T-helper 9 cell (primary cell): Measurements from ENCODE around the gene ZC3H7B.

Experiments used
- DNase-seq: peaks from one replicate; pipeline ENCODE4 v3.0.0-alpha.2; 2020

ZC3H7B gene

DNA sequence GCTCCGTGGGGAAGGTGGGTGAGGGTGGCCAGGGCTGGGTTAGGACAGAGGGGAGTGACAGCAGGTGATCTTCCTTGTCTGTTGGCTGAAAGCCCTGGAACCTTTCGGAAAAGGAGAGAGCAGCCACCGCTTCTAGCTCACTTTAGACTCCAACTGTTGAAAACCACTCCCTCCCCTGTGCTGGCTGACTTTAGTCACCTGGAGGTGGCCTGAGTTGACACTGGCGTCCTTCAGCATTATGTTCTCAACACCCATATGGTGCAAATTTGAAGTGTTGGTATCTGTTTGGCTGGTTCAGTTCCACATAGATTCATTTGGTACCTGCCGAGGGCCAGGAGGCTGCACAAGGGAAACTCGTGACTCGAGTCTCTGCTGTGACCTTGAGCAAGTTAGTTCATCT, 28.8 kb downstream of the ZC3H7B start:
- DNase-seq: no peak

DNA sequence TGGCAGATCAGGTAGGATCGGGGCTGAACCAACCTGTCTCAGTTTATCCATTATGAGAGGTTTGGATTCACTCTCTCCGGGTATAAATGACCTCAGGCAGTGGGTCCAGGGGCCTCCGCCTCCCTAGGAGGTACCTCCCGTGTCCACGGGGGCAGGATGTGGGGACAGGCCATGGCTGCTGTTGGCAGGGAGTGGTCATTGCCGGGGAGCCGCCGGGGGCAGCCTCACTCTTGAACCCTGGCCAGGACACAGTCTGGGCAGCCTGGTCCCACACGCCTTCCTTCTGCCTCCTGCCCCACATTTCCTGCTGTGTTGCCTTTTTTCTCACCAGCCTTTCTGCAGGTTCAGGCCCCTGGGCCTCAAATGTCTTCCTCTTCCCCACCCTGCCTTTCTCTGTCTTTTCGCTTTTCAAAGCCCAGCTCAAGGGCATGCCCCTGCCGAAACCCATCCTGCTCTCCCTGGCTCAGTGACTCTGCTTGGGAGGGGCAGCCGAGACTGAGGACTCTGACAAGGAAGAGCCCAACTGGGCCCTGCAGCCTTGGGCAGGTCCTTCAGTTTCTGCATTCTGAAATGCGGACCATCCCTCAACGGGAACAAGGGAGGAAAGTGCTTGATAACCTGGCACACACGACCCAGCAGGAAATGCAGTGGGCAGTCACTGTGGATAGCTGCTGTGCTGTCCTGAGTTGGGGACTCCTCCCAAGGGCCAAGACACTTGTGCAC, 31.1 kb downstream of the ZC3H7B start:
- no peak for DNase-seq

DNA sequence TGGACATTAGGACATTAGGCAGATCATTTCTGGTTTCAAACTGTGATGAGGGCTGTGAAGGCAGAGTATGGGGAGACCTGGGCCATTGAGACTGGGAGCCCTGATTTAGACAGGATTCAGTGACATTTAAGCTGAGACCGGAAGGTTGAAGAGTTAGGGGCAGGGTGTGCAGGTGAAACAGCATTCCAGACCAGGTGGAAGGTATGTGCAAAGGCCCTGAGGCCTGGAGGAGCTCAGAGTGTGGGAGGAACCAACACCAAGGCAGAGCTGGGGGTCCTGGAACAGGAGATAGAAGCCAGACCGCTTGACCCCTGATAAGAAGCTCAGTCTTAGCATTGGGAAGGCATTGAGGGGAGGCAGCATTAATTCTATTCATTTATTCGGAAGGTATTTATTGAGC, 32.5 kb downstream of the ZC3H7B start:
- DNase-seq: no peak

DNA sequence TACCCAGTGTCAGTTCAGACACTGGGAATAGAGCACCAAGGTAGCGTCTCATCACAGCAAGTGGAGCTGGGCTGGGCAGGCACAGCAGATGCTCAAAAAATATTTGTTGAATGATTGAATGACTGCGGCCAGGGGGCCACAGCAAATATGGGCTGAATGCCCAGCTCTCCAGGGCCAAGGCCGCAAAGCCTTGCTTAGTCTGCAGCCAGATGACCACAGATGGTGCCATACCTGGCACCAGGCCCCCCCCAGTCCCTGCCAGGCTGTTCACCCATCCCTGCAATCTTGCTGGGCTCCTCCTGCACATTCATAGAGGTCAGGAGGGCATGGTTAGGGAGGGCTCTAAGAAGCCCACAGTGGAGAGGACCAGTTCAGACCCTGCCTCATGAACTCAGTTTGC, 32.9 kb downstream of the ZC3H7B start:
- DNase-seq: no peak

DNA sequence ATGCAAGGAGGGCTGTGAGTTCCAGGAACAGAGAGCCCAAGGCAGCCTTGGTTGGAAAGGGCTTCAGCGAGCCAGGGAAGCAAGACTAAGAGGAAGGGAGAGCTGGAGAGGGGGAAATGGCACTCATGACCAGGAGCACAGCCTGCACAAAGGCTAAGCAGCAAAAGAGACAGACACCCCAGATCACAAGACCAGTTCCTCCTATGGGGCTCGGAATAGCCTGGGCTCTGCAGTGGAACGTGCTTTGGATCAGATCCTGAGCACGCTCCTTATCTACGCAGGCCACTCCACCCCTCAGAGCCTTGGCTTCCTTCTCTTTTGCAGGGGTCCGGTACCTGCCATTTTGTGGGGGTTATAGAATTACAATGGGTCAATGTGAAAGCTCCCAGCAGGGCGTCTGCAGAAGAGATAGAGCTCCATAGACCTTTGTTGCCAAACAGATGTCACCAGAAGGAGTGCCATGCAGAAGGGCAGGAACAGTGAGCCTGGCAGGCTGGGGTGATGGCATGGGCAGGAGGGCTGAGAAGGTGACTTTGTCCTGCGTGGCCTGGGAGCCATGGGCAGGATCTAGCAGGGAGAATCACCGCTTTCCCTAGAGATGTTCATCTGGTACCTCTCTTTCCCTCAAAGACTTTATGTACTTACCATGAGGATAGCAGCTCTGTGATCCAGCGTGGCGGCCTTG, 33.8 kb downstream of the ZC3H7B start:
- no peak for DNase-seq

DNA sequence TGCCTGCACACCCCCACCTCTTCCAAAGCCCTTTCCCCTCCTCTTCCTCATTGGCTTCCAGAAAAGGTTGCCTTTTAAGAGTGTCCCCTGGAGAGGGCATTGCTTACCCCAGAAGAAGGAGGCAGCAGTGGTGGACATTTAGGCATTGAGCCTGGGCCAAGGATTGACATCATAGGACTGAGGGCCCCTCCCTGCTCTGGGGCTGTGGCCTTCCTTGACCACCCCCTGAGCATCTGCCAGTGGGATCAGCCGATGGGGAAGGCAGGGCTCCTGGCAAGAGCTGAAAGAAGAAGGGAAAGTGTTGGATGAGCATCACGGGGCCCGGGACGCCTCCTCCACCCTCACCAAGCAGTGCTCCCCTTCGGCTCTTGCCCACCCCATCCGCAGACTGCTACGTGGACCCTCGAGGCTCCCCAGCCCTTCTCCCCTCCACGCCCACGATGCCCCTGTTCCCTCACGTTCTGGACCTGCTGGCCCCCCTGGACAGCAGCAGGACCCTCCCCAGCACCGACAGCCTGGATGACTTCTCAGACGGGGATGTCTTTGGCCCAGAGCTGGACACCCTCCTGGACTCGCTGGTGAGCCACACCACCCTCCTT, 37.4 kb downstream of the ZC3H7B start:
- no peak for DNase-seq

DNA sequence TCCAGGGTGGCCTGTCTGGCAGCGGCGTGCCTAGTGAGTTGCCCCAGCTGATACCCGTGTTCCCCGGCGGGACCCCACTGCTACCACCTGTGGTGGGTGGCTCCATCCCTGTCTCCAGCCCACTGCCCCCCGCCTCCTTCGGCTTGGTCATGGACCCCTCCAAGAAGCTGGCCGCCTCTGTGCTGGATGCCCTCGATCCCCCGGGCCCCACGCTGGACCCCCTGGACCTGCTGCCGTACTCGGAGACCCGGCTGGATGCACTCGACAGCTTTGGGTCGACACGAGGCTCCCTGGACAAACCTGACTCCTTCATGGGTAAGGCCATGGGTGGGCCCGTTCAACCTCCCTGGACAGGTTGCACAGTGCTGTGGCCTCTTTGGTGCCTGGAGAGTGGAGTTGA, 38.5 kb downstream of the ZC3H7B start:
- DNase-seq: no peak

DNA sequence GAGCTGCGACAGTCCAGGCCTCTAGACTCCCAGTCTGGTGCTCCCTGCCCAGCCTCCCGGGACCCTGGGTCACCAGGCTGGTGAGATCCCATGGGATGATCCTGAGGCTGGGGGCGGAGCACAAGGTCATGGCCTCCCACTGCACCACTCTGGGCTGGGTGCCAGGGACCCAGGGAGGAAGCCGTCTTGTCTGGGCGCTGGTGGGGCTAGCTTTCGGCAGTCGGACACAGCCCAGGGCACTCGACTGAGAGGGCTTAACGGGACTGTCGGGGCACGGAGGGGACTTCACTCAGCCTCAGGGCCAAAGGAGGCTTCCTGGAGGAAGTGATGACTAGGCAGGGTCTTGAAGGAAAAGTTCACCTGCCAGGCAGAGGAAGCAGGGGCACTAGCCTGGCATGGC, 39.0 kb downstream of the ZC3H7B start:
- DNase-seq: no peak

DNA sequence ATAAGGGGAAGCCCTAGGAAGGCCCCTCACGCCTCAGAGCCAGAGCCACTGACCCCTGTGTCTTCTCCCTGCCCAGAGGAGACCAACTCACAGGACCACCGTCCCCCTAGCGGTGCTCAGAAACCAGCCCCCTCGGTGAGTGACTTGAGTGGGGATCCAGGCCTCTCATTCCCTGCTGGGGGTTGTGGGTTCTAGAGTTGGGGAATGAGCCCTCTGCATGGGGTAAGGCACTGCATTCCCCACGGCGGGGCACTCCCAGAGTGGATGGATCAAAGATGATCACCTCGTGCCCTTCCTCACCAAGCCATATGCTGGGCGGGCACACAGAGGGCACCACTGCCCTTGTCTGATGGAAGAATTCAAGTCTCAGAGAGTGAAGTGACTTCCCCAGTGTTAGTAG, 39.7 kb downstream of the ZC3H7B start:
- no peak for DNase-seq

DNA sequence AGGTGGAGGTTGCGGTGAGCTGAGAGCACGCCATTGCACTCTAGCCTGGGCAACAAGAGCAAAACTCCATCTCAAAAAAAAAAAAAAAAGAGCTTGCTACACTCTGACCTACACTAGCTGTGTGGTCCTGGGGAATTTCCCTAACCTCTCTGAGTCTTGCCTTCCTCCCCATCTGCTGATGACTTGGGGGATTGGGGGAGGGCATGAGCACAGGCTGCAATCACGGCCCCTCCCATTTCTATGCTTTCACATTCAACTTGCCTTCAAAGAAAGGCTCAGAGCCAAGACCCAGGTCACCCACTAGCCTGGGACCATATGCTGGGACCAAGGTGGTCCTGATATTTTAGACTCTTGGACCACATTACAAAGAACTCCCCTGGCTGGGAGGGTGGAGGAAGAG, 40.7 kb downstream of the ZC3H7B start:
- no peak for DNase-seq

DNA sequence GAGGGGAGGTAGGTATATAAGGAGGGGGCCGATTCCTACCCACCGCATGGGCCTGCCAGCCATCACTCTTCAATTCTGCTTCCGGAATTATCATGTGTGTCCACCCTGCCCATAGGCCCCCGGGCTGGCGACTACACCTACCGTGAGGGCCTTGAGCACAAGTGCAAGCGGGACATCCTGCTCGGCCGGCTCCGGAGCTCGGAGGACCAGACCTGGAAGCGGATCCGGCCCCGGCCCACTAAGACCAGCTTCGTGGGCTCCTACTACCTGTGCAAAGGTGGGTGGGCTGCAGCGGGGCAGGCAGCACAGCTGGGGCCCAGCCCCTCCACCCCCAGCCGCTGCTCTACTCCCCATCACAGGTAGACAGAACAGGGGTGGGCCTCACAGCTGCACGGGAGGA, 42.0 kb downstream of the ZC3H7B start:
- no peak for DNase-seq

DNA sequence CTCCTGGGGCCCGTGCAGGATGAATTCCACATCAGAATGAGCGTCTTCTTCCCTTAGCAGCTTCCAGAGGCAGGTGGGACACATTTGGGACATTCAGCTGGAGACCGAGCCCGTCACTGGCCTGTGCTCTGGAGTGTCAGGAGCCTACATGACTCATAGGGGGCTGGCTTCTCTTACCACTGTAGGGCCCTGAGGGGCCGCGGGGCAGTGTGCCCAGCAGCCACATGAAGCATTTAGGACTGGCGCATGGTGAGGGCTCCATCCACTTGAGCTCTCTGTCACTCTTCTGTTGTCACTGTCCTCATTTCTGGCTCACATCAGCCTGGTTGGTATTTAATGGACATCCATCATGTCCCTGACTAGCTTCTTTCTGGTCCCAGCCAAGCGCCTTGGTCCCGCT, 42.4 kb downstream of the ZC3H7B start:
- no peak for DNase-seq

DNA sequence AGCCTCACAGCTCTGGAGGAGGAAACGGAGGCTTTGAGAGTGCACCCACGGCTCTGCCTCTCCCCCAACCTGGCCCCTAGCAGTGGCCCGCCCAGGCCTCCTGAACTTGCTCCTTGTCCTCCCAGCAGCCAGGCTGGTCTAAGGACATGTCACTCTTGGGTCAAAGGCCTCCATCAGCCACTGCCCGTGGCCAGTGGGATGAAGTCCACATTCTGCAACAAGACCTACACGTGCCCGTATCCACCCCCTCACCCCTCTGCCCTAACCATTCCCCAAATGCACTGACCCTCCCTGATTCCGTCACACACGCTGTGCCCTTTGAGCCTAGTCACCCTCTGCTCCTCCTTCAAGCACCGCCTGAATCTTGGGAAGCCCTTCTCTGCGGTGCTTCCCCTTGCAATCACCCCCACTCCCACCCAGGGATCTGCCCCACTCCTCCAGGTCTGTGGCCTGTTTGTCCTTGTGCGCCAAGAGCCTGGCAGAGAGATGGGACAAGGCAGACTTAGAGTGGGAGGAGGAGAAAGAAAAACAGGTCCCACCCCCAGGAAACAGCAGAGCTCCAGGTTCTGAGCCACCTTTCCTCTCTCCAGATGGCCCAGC, 43.0 kb downstream of the ZC3H7B start:
- no peak for DNase-seq

DNA sequence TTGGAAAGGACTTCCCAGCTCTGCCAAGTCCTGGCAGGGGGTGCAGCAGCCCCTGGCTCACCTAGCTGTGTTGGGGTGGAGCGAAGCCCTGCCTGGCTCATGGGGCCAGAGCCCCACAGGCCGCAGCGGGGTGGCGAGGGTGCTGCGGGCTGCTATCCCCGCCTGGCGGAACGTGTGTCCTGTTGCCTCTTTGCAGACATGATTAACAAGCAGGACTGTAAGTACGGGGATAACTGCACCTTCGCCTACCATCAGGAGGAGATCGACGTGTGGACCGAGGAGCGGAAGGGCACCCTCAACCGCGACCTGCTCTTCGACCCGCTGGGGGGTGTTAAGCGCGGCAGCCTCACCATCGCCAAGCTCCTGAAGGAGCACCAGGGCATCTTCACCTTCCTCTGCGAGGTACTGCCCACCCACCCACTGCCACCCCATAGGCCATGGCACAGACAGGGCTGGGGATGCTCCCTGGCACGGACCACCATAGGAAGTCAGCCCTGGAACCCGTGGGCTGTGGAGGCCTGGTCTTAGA, 44.5 kb downstream of the ZC3H7B start:
- DNase-seq: no peak

DNA sequence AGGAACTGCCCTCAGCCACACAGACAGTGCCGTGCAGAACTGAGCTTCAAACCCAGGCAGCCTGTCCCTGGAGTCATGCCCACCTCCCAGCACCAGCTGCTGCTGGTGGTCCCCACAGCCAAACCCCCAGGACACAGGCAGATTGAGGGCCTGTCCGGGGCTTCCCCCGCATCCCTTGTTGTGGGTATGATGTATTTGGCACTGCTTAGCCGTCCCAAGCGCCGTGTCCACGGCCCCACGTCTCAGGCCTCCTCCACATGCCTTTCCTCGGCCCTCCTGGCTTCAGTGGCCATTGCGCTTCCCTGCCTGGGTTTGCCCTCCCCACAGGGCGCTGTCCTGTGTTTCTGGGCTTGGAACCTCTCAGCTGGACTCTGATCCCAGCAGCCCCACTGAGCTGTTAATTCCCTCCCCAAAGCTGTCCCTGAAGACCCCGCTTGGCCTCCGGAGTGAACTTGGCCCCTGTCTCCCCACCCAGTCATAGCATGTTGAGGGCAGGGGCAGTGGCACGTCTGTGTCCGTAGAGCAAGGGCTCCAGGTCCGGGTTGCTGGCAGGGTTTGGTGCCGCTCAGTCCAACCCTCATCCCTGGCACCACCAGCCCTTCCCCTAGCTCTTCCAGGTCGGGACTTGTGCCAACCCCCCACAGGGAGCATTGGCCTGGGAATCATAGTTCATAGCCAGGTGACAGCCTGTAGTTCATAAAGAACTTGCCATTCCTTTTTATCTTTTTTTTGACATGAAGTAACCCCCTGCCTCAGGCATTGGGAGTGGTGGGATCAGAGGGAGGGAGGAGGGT, 45.9 kb downstream of the ZC3H7B start:
- no peak for DNase-seq

DNA sequence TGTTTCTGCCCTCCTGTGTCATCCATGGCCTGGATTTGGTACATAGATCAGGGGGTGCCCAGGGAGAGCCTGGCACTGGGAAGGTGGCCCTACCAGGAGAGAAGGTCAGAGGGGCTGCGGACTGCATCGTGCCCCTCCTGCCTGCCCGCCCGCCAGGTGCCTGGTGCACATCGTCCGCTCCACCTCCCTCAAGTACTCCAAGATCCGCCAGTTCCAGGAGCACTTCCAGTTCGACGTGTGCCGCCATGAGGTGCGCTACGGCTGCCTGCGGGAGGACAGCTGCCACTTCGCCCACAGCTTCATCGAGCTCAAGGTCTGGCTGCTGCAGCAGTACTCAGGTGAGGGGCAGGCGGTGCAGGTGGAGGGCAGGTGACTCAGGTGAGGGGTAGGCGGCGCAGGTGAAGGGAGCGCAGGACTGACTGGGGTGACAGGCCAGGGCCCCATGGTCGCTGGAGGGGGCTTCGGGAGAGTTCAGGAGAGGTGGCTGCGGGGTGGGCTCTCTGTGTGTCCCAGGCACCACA, 47.7 kb downstream of the ZC3H7B start:
- no peak for DNase-seq

DNA sequence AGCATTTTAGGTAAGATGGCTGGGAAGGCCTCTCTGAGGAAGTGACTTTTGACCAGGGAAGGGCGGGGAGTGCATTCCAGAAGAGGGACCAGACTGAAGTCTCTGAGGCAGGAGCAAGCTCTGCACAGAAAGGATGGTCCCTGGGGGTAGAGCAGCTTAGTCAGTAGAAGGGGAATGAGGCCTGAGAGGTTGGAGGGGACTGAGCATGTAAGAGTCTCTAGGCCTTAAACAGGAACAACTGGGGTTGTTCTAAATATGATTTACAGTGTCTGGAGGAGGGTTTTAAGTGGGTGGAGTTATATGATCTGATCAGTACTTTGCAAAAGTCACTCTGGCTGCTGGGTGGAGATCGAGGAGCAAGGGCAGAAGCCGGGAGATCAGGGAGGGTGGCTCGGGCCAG, 48.8 kb downstream of the ZC3H7B start:
- no peak for DNase-seq

DNA sequence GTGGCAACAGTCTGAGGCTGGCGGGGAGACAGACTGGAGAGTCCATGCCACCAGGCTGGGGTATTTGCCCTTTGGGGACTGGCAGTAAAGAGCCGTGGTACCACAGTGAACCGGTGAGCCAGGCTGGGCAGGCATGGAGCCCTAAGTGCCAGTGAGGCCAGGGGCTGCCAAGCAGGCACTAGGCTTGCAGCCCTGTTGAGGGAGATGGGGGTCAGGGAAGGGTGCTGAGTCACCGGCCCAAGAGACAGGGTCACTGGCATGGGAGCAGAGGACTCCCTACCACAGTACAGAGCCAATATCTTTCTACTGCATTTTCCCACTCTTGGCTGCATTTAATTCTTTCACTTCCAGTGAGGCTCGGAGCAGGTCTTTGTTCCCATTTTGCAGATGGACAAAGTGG, 49.7 kb downstream of the ZC3H7B start:
- DNase-seq: no peak

DNA sequence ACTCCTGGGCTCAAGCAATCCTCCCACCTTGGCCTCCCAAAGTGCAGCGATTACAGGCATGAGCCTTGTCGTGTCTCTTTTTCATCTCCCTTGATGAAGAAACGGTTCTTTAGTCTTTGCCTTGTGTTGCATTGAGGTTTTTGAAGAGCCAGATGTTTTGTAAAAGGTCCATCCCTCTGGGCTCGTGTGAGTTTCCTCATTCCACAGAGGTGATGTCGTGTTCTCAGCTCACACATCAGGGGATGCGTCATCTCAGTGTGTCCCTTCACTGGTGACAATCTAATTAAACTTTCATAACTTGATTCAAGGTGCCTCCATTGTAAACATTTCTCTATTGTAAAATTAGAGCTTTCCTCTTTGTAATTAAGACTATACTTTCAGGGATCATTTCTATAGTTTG, 50.7 kb downstream of the ZC3H7B start:
- no peak for DNase-seq

DNA sequence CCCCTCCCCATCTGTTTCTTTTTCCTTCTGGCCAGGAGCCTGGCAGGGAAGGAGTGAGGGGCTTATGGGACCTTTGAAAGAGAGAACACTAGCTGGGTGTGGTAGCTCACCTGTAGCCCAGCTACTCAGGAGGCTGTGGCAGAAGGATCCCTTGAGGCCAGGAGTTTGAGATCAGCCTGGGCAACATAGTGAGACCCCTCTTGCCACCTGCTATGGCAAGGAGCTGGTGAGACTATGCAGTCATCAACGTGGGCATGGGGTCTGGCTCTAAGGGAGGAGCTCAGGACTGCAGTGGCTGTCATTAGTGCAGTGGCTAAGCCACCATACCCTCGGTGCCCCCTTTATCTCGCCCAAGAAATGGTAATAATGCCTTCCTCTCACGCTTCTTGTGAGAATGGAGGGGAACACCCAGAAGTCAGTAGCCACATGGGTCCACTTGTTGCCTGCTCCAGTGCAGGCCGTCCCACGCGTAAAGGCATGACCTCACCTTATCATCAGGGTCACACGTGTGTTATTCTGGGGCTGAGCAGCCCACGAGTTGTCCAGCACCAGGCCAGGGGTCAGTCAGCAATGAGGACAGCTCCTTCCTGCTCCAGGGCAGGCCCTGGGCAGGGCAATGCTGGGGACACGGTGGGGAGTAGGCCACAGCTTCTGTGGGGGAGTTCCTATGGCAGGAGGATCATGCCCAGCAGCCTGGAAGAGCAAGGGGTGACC, 52.7 kb downstream of the ZC3H7B start:
- no peak for DNase-seq

DNA sequence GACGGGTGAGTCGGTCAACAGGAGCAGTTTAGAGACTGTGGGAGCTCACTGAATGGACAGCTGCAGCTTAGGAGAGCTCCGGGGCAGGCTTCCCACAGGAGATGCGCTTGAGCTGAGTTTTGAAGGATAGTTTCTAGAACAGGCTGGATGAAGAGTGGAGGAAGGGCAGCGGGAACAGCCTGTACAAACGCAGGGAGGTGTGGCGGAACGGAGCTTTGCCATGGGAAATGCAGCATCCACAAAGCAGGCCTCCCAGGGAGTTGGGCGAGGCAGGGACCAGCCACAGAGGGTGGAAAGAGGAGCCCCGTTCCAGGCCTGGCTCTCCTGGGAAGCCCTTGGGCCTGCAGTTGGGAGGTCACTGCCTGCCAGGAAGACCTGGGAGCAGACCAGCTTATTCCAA, 53.7 kb downstream of the ZC3H7B start:
- DNase-seq: no peak

DNA sequence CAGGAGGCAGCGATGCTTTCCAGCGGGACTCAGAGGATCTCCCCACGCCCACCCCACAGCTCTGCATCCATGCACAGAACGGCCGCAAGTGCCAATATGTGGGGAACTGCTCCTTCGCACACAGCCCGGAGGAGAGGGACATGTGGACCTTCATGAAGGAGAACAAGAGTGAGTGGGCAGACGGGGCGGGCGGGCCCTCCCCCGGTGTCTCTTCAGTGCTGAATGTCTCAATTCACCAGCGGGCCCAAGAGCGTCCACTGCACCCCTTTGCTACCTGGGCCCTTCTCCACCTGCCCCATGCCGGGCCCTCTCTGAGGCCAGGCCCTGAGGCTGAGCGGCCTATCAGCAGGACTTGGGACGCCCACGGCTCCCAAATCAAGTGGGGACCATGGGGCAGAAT, 54.6 kb downstream of the ZC3H7B start:
- DNase-seq: no peak
